Measurements from ENCODE around the gene CYP4F8.

CYP4F8 gene

DNA sequence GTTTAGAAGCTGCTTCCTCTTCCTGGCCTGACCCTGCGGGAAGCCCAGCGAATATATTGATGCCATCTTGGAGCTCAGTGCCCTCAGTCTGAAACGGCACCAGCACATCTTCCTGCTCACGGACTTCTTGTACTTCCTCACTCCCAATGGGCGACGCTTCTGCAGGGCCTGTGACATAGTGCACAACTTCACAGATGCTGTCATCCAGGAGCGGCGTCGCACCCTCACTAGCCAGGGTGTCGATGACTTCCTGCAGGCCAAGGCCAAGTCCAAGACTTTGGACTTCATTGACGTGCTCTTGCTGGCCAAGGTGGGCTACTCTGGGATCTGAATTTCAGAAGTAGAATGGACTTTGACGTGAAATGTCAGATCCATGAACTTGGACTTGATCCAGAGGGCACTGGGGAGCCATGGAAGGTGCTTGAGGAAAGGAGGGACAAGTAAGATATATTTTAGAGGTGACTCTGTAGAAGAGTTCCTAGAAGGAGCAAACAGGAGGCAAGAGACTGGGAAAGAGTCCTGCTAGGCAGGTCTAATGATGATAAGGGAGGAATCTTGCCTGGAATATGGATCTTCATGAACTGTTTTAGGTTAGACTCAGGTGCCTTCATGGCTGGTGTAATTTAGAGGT, 38.4 kb upstream of the CYP4F8 start (continued):
- no peak for TF ChIP-seq PATZ1 (CRISPR knock-in tag; IDR thresholded peaks at IDR 0.05; ENCODE audit: borderline replicate concordance)
- TF ChIP-seq ARNTL (CRISPR knock-in tag; IDR thresholded peaks at IDR 0.05; ENCODE audit: borderline replicate concordance, low read depth), result no peak

DNA sequence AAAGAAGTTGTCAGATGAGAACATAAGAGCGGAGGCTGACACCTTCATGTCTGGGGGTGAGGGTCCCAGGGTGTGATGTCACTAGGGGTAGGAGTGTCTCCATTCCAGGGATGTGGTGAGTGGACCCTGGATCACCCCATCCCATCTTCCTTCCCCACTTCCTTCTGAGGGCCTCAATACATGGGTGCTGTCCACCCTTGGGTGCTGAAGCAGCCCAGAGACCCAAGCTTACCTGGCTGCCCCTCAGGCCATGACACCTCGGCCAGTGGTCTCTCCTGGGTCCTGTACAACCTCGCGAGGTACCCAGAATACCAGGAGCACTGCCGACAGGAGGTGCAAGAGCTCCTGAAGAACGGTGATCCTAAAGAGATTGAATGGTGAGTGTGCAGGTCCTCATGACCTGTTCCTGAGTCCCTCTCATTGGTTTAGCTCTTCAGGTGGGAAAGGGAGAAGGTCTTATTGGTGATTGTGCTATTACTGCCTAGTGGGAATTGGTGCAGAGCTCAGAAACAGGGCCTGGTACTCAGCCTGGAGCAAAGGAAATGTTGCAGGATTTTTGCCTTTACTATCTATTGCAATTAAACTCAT, 37.7 kb upstream of the CYP4F8 start:
- TF ChIP-seq CREB5 (CRISPR knock-in tag; IDR thresholded peaks at IDR 0.05; ENCODE audit: low read depth) (no peak), ESRRG (CRISPR knock-in tag; IDR thresholded peaks at IDR 0.05) (no peak), ARNTL (CRISPR knock-in tag; IDR thresholded peaks at IDR 0.05; ENCODE audit: borderline replicate concordance, low read depth) (no peak), TCF4 (CRISPR knock-in tag; IDR thresholded peaks at IDR 0.05; ENCODE audit: borderline replicate concordance) (no peak), ZC3H10 (CRISPR knock-in tag; IDR thresholded peaks at IDR 0.05) (no peak), GLIS3 (CRISPR knock-in tag; IDR thresholded peaks at IDR 0.05) (no peak)
- no peak for ATAC-seq

GRCh38 chr19:15583346-15583745, 31.7 kb upstream of the CYP4F8 start:
- ATAC-seq, result no peak
- TF ChIP-seq ZNF565 (CRISPR knock-in tag; conservative IDR thresholded peaks at IDR 0.05; ENCODE audit: low read depth) (no peak), ZFP3 (CRISPR knock-in tag; IDR thresholded peaks at IDR 0.05) (no peak), SNAI2 (CRISPR knock-in tag; IDR thresholded peaks at IDR 0.05) (no peak), RARB (CRISPR knock-in tag; IDR thresholded peaks at IDR 0.05) (no peak), PATZ1 (CRISPR knock-in tag; IDR thresholded peaks at IDR 0.05; ENCODE audit: borderline replicate concordance) (no peak), TCF4 (CRISPR knock-in tag; IDR thresholded peaks at IDR 0.05; ENCODE audit: borderline replicate concordance) (no peak), POU6F1 (CRISPR knock-in tag; IDR thresholded peaks at IDR 0.05; ENCODE audit: borderline replicate concordance, low read depth) (no peak), CREB5 (CRISPR knock-in tag; IDR thresholded peaks at IDR 0.05; ENCODE audit: low read depth) (no peak), PPARA (CRISPR knock-in tag; IDR thresholded peaks at IDR 0.05; ENCODE audit: borderline replicate concordance) (no peak), ZC3H10 (CRISPR knock-in tag; IDR thresholded peaks at IDR 0.05) (no peak)

GRCh38 chr19:15584095-15584494, 30.9 kb upstream of the CYP4F8 start:
- ATAC-seq, result no peak
- TF ChIP-seq TOX (CRISPR knock-in tag; IDR thresholded peaks at IDR 0.05; ENCODE audit: borderline replicate concordance) (no peak), ZFP3 (CRISPR knock-in tag; IDR thresholded peaks at IDR 0.05) (no peak), ZNF565 (CRISPR knock-in tag; conservative IDR thresholded peaks at IDR 0.05; ENCODE audit: low read depth) (no peak), PPARA (CRISPR knock-in tag; IDR thresholded peaks at IDR 0.05; ENCODE audit: borderline replicate concordance) (no peak), ESRRG (CRISPR knock-in tag; IDR thresholded peaks at IDR 0.05) (no peak), GLIS3 (CRISPR knock-in tag; IDR thresholded peaks at IDR 0.05) (no peak), TSHZ2 (CRISPR knock-in tag; IDR thresholded peaks at IDR 0.05) (no peak), OSR1 (CRISPR knock-in tag; IDR thresholded peaks at IDR 0.05) (no peak), SNAI2 (CRISPR knock-in tag; IDR thresholded peaks at IDR 0.05) (no peak), RARB (CRISPR knock-in tag; IDR thresholded peaks at IDR 0.05) (no peak), BACH2 (CRISPR knock-in tag; IDR thresholded peaks at IDR 0.05; ENCODE audit: borderline replicate concordance) (no peak), TCF4 (CRISPR knock-in tag; IDR thresholded peaks at IDR 0.05; ENCODE audit: borderline replicate concordance) (no peak), ZC3H10 (CRISPR knock-in tag; IDR thresholded peaks at IDR 0.05) (no peak), PATZ1 (CRISPR knock-in tag; IDR thresholded peaks at IDR 0.05; ENCODE audit: borderline replicate concordance) (no peak), CSRNP3 (CRISPR knock-in tag; IDR thresholded peaks at IDR 0.05) (no peak)

All from SK-N-SH treated with all-trans-retinoic acid at 6 μM for 48 hours (cell line).